Activated CD4-positive, alpha-beta T cell treated with anti-CD3 and anti-CD28 coated beads, Interleukin-2, Interleukin-4, amounts not matched to agents 100 ng/mL and 50 ng/mL, durations not matched to agents 16 hours and 8 hours (primary cell): Measurements from ENCODE around the gene OGN.
"Not testable (repeated sequence)": the region's sequence is repeated elsewhere in the genome, so short reads cannot be mapped to it uniquely, and the experiment has no call there.

Experiments
- DNase-seq: peaks from one replicate; pipeline ENCODE4 v3.0.0-alpha.2; 2020; ENCODE audit warnings: low spot score

Gene OGN

DNA sequence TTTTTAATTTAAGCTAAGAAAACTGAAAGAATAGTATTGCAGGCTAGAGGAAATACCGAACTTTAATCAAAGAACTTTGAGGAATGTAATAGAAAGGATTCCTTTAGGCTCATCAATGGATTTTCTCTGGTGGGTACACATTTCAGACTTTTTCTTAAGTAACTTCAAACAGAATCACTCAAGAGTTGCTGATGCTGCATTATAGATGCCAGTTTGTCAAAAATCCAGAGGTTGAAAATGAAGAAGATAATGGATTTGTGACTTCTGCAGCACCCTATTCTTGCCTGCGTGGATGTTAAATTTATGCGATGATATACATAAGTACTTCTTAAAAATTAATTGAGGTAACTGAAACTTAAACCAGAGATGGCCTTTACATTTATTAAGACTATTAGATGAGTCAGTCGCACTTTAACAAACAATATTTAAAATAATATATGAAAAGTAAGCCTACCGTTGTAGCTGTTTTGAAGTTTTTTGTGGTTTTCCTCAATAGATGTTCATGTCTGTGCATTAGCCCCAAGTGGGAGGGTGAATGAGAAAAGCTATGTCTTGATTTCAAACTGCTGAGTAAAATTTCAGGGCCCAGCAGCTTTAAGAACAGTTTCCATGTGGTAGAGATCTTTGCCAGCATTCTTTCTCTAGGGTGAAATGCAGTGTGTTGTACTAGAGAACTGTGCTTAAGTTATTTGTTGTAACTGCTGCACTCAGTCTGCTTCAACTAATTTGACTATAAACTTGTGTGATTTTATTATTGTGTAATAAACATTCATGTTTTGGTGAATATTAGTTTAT is at the start of gene OGN:
Gene OGN (minus strand): TSS at position 537 of the 795 bp plus-strand sequence. CDS start 1,171 bp downstream, outside the sequence.
- DNase-seq = no peak

DNA sequence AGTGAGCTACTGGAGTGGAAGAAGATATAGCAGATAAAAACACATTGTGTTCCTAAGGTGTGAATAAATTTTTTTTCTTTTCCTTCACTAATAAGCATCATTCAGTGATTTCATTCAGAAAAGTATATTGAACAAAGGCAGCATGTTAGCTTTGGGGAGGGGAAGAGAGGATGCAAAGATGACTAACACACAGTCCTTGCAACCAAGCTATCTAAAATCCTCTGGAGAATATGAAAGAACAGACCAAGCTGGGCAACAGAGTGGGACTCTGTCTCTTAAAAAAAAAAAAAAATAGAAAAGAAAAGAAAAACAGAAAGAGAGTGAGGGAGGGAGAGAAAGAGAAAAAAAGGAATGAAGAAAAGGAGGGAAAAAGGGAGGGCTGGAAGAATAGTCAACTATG is 42.2 kb upstream of the OGN start:
- DNase-seq = no peak

DNA sequence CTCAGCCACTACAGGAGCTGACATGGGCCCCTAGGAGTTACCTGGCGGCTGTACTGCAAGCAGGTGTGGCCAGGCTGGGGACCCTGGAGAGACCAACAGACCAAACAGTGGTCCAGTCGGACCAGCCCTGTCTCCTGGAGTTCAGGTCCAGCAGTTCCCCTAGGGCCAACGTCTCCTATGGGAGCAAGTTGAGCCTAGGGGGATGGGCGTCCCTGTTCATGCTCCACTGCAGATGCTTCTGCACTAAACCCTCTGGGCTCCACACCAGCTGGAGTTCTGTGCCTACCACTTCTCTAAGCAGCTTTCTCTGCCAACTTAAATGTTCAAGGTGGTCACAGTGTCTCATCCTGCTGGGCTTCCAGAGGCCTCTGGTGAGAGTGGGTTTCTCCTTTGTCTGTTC is 40.5 kb upstream of the OGN start:
- no peak for DNase-seq

DNA sequence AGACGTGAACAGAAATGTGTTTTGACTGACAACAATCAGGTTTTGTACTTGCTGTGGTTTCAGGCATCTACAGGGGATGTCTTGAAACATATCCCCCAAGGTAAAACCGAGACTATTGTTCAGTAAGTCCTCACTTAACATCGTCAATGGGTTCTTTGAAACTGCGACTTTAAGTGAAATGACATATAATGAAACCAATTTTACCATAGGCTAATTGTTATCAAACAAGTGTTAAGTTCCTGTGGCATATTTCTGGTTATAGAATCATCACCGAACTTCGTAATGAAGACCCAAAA is 36.3 kb upstream of the OGN start:
- peak; percentile 68 for DNase-seq

DNA sequence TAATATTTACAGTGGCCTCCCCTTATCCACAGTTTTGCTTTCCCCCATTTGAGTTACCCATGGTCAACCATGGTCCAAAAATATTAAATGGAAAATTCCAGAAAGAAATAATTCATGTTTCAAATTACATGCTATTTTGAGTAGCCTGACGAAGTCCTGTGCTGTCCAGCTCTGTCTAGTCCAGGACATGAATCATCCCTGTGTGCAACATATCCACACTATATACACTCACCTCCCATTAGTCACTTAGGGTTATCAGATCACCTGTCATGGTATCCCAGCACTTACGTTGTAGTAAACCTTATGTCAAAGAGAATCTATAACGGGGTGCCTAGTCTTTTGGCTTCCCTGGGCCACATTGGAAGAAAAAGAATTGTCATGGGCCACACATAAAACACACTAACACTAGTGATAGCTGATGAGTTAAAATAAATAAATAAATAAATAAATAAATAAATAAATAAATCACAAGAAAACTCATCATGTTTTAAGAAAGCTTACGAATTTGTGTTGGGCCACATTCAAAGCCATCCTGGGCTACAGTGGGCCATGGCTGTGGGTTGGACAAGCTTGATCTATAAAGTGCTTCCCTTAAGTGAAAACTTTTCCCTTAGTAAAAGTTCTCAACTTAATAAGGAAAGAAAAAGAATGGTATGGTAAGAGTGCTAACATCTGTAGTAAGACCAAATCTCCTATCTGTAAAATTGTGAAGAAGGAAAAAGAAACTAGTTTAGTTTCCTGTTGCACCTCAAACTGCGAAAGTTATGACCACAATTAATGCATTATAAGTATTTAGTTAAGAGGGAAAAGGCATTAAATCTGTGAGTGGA is 35.8 kb upstream of the OGN start:
- DNase-seq = no peak

DNA sequence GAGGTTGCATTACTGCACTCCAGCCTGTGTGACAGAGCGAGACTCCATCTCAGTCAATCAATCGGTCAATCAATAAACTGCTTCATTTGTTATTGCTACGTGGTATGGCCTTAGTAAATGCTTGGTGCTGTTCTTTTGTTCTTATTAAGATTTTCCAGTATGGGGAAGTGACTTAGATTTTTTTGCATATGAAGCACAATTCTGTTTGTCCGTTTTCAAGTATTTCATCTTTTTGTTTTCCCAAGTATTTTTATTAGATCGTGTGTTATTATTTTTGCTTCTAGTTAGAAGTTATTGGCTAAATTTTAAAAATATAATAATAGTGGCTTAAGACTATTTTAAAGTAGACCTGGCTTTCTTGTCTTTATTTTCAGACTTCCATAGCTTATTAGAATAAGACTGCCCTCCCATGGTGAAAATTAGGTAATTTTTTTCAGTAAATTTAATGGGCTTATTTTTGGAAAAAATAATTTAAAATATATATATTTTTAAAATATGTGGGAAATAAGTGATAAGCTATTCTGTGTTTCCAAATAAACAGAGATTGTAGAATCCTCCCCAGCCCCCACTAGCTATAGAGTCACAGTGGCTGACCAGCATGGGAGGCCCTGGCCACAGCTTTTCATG is 34.6 kb upstream of the OGN start:
- DNase-seq = no peak

- no peak for DNase-seq
Measured at GRCh38 chr9:92435263-92435662, 30.9 kb upstream of the OGN start.

DNA sequence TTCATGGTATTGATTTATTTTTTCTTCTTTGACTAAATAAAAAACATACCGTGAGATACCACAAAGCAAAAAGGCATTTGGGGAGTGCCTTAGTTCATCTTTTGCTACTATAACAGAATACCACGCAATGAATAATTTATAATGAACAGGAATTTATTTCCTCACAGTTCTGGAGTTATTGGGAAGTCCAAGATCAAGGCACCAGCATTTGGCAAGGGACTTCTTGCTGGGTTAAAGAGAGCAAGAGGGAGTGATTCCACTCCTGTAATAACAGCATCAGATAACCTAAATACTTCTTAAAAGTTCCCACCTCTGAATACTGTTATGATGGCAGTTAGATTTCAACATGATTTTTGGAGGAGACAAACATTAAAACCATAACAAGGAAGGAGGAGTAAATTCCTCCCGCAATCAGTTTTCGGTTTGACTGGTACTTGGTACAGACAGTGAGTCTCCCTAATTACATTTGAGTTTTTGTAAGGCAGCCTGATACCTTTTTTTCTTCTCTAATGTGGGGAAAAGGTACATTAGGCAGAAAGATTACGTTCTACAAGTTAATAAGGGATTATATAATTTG is 28.7 kb upstream of the OGN start:
- peak; percentile 24 for DNase-seq

DNA sequence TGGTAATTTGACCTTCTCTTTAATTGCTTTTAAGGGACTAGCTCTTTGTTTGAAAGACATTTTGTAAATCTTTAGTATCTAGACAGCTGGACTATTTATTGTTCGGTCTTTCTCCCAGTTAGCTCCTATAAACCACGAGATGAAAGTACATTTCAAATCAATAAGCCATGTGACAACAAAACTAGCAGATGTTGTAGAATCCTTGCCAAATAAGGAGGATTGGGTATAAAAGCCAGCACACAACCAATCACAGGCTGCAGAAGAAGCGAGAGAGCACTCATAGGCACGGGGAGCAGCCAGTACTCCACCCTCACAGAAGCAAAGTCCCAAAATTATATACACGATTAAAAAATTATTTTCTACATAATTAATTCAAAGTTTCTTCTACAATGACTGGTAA is 28.0 kb upstream of the OGN start:
- no peak for DNase-seq

DNA sequence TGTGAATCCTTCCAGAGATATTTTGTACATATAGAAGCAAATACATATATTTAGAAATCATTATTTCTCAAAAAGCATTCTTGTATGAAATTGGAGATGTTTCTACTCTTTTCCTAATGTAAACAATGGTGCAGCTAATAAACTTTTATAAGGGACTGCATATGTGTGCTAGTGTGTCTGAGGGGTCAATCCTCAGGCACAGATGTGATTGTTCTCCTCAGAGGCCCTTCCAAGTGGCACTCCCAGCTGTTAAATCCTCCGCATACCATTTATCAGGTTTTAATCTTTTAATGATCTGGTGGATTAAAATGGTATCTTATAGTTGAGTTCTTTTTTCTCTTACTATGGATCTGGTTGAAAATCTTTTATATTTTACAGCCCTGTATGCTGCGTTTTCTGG is 25.5 kb upstream of the OGN start:
- DNase-seq = no peak

GRCh38 chr9:92426501-92427145 is 22.2 kb upstream of the OGN start:
- no peak for DNase-seq

DNA sequence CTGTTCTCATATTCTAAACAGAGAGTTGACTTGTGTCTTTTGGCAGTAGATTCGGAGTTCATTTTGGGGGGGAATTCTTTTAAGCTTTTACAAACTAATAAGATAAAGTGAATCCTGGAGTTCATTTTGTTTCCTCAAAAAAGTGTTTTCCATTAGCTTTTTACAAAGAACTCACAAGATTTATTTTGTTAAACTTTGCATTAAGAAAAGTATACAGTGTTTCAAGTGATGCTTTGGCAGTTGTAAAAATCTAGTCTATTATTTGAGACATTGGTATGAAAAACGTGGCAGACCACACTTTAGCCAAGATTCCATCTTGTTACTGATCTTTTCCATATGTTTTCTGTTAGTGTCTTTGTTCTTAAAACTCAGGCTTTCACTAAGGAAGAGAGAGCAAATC is 21.1 kb upstream of the OGN start:
- DNase-seq = no peak

DNA sequence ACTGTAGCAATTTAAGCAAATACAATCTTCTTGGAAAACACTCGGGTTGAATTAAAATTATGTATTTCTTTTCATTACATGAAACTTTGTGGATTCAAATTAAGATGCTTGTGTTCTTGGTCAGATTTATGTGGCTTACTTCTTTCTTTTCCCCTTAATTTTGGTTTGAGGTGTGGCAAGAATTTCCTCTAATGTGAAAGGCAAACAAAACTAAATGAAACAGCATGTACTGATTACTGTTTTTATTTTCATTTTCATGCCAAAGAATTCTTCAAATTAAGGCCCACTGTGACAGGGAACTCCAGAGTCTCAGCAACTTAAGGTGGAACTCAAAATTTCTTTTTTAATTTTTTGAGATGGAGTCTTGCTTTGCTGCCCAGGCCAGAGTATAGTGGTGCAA is 20.0 kb upstream of the OGN start, which contains the start of gene OMD:
Gene OMD (minus strand): TSS at position 132 of the 400 bp plus-strand sequence. CDS start 6,913 bp downstream, outside the sequence.
- no peak for DNase-seq

DNA sequence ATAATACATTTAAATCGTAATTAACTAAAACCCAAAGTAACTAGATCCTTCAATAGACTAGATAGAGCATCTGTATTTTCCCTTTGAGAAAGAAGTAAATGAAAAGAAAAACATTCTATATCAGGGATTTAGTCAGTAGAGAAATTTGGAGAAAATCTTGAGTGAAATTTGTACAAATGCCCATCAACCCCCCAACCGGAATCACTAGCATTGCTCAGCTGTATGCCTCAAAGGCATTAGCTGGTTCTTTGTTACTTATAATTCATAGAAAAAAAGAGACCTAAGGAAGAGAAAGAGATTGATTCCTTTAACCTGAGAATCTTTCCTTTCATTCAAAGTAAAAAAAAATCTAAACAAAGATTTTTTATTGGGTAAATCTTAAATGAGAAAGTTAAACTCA is 19.2 kb upstream of the OGN start:
- no peak for DNase-seq

DNA sequence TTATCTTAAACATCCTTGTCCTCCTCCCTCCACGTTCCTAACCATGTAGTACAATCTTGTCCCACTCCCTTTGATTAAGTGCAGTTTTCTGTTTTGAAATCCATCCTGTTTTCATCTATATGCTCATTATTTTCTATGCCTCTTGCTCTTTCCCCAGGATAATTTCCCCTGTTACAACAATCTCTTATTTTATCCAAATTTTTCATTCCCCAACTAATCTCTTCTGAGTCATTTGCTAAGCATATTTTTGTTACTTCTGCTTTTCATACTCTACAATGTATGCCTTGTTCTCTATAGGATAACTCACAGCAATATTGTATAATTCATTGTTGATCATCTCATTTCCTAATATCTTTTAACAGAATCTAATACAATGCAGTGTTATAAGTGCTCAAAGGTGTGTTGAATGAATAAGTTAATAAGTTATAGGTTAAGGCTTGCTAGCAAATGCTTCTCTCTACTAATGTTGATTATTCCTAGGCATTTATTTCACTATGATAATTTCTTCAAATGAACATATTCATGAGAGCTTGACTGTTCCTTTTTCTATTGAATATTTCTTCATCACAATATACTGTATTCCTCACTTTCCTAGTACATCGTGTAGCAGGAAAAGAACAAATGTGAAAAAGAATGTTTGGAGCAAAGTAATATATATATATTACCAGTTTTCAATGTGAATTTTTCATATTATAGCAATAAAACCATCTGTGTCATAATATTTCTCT is 18.4 kb upstream of the OGN start:
- no peak for DNase-seq

- no peak for DNase-seq
Measured at GRCh38 chr9:92414566-92414965, 10.2 kb upstream of the OGN start.

DNA sequence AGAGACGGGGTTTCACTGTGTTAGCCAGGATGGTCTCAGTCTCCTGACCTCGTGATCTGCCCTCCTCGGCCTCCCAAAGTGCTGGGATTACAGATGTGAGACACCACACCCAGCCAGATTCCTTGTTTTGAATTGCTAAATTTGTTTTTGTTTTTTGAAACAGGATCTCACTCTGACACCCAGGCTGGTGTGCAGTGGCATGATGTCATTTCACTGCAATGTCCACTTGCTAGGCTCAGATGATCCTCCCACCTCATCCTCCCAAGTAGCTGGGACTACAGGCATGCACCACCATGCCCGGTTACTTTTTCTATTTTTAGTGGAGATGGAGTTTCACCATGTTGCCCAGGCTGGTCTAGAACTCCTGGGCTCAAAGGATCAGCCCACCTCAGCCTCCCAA is 6.8 kb upstream of the OGN start:
- not testable (repeated sequence) for DNase-seq

- DNase-seq = no peak
Measured at GRCh38 chr9:92408747-92409478, 4.5 kb upstream of the OGN start.

- no peak for DNase-seq
Measured at GRCh38 chr9:92407818-92408217, 3.4 kb upstream of the OGN start.

- DNase-seq = peak; percentile 35
Measured at GRCh38 chr9:92406477-92406876, 2.1 kb upstream of the OGN start.

DNA sequence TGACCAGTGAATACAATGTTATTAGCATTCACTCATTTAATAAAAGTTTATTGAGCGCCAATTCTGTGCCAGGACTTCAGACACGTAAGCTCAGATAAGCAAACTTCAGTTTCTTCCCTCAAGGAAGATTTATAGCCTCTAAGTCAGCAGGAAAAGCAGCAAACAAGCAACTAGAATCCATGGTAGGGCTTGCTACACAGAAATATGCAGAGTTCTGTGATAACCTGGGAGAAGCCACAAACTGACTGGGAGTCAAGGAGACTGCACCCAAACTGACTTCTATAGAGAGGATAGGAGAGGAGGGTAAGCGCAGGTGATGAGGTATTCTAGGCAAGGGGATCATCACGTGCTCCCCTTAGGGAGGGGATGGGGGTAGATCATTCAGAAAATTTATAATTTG is 1.4 kb upstream of the OGN start:
- no peak for DNase-seq
